GM19240 (cell line): ENCODE results near the gene NOD2.

Source experiments
- DNase-seq: peaks from one replicate; pipeline ENCODE4 v3.0.0; 2011; ENCODE audit warnings: low spot score; ENCODE audit not compliant: insufficient read length

NOD2 gene

DNA sequence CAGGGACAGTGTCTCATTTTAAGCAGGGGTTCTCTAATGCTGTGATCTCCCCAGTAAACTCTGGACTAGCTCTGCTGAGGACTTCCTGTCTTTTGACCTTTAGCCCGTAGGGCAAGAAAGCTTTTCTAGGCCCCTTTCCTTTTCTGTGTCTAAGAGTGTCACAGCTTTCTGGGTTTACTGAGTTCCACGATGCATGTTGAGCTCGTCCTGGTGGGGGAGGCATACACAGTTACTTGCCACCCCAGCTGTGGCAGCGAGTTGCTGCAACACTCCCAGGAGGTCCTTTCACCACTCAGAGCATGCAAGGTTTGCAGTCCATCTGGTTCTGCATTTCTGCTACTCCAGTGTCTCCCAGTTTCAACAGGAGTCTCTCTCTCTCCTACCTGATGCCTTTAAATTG, 23.7 kb downstream of the NOD2 start:
- no peak for DNase-seq

GRCh38 chr16:50717494-50717893, 24.1 kb downstream of the NOD2 start:
- DNase-seq: no peak

DNA sequence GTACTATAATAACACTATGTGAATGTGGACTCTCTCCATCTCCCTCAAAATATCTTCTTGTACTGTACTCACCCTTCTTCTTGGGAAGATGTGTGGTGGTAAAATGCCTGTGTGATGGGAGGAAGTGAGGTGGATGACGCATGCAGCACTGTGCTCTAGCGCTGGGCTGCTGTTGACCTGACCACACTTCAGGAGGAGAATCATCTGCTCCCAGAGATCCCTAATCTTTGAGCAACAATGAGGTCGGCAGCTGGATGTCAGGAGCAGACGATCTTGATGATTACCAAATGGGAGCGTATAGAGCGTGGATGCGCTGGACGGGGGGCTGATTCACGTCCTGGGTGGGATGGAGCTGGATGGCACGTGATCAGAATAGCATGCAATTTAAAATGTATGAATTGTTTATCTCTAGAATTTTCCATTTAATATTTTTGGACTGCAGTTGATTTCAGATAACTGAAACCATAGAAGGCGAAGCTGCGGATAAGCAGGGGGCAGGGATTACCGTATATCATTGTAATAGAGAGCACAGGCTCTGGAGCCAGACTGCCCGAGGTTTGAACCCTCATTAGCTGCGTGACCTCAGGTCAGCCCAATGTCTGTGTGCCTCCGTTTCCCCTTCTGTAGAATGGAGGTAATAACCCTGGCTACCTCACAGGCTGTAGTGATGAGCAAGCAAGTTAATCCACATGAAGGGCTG, 24.8 kb downstream of the NOD2 start:
- DNase-seq: no peak

DNA sequence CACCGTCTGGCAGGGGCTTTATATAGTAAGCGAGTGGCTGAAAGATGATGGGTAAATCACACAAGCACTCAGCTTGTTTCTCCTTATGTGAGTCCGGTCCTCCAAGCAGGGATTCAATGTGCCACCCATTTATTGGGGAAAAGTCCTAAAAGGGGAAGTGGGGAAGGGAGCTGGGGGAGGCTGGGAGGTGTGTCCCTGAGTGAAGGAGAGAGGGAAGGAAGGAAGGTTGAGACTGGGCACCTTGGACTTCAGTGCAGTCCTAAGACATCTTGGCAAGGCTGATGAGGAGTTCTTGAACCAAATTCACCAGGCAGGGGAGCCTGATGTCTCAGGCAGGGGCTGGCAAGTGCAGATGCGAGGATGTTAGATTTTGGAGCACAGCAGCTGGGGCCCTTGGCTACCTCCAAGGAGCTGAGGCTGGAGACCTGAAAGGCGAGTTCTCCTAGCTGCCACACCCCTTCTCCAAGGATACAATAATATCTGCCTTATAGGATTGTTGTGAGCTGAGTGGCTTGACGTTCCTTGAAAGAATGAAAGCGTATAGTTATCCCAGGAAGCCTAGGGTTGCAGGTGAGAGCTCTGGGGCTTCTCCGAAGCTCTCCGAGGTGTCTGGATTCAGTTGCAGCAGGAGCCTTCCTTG, 25.5 kb downstream of the NOD2 start:
- no peak for DNase-seq

- no peak for DNase-seq
These were observed 26.3 kb downstream of the NOD2 start for GRCh38 chr16:50719401-50720337.

DNA sequence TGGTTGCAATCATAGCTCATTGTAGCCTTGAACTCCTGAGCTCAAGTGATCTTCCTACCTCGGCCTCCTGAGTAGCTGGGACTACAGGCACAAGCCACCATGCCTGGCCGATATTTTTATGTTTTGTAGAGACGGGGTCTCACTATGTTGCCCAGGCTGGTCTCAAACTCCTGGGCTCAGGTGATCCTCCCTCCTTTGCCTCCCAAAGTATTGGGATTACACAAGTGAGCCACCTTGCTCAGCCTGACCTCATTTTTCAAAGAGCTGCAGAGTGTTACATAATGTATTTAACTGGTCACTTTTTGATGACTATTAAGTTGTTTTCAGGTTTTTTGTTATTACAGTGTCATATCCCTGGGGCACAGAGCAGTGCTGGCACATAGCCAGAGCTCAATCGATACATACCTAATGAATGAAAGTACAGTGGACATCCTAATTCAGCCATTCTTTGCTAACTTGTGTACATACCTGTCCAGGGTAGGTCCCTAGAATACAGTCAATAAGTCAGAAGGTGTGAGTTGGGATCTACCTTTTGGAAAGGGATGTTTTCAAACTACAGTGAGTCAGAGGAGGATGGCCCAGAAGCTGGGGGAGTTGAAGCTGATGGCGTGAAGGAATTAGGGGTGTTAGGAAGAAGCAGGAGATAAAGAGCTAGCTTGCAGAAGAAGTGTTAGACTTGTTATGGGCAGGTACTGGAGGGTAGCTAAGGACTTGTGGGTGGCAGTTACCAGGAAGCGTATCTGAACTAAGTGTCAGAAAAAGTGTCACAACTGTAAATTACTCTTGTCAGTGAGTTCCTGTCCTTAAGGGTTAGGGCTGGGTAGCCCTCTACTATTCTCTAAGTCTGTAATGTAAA, 28.4 kb downstream of the NOD2 start:
- no peak for DNase-seq

DNA sequence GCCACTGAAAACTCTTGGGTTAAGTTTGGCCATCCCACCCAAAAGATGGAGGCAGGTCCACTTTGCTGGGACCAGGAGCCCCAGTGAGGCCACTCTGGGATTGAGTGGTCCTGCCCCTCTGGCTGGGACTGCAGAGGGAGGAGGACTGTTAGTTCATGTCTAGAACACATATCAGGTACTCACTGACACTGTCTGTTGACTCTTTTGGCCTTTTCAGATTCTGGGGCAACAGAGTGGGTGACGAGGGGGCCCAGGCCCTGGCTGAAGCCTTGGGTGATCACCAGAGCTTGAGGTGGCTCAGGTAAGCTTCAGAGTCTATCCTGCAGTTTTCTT, 29.0 kb downstream of the NOD2 start:
- DNase-seq: no peak

DNA sequence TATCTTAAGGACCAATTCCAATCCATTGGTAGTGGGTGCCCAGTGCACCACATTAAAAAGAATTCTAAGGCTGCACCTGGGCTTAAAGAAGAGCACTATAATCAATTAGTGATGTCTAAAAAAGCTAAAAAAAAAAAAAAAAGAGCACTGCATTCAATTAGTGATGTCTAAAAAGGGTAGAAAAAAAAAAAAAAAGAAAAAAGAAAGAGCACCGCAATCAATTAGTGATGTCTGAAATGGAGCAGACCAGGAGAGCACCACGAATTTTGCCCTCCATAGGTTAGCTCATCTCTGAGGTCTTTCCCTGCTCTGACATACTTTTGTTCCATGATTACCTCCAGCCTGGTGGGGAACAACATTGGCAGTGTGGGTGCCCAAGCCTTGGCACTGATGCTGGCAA, 29.6 kb downstream of the NOD2 start:
- DNase-seq: no peak

DNA sequence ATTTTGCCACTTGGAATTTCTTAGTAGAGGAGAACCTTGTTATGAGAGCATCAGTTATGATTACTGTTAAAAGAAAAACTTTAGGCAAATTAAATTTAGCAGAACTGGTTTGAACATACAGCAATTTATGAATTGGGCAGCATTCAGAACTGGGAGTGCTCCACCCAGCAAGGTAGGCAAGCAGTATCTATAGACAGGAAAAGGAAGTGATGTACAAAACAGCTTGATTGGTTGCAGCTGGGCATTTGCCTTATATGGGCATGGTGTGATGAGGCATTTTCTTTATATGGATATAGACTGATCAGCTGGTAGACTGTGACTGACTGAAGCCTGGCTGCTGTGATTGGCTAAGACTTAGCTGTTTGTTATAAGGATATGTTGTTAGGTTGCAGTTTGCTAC, 30.9 kb downstream of the NOD2 start:
- no peak for DNase-seq

DNA sequence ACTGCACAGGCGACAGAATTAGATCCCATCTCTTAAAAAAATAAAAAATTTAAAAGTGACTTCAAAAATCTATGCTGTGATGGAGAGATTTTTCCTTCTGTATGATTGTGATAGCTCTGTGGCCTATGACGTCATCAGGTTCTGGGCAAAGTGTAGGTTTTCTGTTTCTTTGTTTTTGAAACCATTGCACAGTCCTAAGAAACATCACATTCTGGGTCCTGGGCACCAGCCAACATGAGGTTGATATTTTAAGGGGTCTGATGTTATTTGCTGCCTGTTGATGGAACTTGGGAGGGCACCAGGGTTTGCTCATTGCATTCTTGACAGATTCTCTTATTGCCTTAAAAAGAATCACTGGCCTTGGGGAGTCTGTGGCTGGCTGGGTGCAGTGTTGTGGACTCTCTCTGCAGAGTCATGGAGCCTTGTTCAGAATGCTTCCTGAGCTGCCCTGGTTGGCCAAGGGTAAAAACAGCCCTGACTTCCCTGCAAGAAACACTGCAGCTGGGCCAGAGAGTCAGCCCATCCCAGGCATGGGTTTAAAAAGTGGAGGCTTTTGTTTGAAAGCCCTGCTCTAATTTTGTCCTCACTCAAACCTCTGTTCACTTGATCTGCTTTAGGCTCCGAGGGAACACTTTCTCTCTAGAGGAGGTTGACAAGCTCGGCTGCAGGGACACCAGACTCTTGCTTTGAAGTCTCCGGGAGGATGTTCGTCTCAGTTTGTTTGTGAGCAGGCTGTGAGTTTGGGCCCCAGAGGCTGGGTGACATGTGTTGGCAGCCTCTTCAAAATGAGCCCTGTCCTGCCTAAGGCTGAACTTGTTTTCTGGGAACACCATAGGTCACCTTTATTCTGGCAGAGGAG, 38.0 kb downstream of the NOD2 start:
- no peak for DNase-seq

GRCh38 chr16:50731989-50732832, 38.8 kb downstream of the NOD2 start:
- DNase-seq: no peak

DNA sequence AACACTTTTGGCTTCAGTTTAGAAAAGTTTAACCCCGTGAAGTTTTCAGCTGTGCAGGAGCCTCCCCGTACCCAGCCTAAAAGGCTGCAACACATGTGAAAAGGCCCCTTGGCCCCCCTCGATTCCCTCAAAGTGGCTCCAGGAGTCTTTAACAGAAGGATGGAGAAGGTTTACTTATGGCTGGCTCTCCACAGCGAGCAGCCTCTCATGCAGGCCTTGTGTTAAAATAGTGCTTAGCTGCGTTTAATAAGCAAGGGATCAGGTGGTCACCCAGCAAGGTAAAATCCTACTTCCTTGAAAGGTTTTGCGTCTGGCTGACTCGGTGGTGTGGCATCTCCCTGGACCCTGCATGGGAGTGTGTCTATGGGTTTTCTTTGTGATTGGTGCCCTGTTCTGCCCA, 40.1 kb downstream of the NOD2 start:
- no peak for DNase-seq

DNA sequence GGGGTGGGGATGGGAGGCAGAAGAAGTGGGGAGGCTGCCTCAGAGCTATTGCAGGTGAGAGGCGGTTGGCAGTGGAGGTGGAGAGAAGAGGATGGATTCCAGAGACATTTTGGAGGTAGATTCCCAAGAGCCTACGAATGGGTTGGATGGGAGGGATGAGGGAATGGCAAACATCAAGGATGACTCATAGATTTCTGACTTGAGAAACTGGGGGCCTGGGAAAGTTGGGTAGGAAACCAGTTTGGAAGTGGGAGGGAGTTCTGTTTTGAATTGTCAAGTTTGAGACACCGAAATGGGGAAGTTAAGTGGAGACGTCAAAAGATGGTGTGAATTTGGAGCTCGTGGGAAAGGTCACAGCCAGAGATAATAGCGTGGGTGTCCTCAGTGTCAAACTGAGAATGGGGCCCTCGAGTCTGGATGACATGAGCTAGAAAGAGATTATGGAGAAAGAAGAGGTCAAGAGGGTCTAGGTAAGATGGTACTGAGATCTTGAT, 42.3 kb downstream of the NOD2 start:
- no peak for DNase-seq

GRCh38 chr16:50736448-50736847, 43.0 kb downstream of the NOD2 start:
- DNase-seq: no peak

- no peak for DNase-seq
These were observed 44.1 kb downstream of the NOD2 start for GRCh38 chr16:50737420-50737959.

DNA sequence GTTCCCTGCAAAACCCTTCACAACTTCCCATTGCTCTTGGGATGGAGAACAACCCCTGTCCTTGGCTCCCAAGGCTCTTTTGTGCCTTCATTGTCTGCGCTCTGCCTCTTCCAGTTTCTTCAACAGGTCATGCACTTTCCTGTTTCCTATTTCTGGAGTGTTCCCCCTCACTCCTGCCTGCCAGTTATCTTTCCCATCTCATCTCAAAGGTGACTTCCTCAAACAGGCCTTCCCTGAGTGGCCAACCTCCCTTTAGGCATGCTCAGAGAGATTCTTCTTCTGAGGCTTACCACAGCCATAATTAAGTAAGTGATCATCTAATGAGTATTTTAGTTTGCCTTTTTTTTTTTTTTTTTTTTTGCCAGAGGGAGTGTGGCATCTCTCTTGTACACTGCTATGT, 45.6 kb downstream of the NOD2 start:
- no peak for DNase-seq

GRCh38 chr16:50740736-50741135, 47.3 kb downstream of the NOD2 start:
- DNase-seq: no peak

GRCh38 chr16:50741225-50741780, 47.9 kb downstream of the NOD2 start:
- DNase-seq: no peak
